ENCODE data around the gene BBC3. TPM values are rescaled to one million over a fixed set of nuclear protein-coding genes. Genes with fewer than 3 reads are reported as not detected.
"Not testable (repeated sequence)": the region's sequence is repeated elsewhere in the genome, so short reads cannot be mapped to it uniquely, and the experiment has no call there.

BBC3 gene
- total RNA-seq, 1 experiment from 2014 or later = 1.7 TPM

- H3K4me3 ChIP-seq = no peak overlapping the region
- no peak overlapping the region for H3K27ac ChIP-seq
- no peaks in the 10 kb centered on the region for H3K27me3 ChIP-seq
- no peaks in the 10 kb centered on the region for H3K9me3 ChIP-seq (replicated peaks)
- peaks cover 7% of the 10 kb centered on the region for H3K36me3 ChIP-seq
- H3K4me1 ChIP-seq = no peaks in the 10 kb centered on the region
- DNase-seq = no peak
Observed at GRCh38 chr19:47266401-47266941, 35.5 kb upstream of the BBC3 start.

DNA sequence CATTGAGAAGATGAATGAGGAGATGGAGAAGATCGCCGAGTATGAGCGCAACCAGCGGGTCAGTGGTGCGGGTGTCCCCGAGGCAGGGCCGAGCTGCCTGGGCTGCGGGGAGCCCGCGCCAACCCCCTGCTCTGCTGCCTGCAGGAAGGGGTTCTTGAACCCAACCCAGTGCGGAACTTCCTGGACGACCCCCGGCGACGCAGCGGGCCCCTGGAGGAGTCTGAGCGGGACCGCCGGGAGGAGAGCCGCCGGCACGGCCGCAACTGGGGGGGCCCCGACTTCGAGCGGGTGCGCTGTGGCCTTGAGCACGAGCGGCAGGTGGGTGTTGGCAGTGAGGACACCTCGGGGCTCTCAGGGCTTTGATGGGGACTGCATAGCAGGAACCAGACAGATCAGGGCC lies 33.6 kb upstream of the BBC3 start:
- Histone ChIP-seq H3K9me3 (replicated peaks) (no peaks in the 10 kb centered on the region), H3K36me3 (peaks cover 12% of the 10 kb centered on the region), H3K27ac (no peak overlapping the region), H3K27me3 (no peaks in the 10 kb centered on the region), H3K4me1 (no peaks in the 10 kb centered on the region), H3K4me3 (no peak overlapping the region)
- no peak for DNase-seq

DNA sequence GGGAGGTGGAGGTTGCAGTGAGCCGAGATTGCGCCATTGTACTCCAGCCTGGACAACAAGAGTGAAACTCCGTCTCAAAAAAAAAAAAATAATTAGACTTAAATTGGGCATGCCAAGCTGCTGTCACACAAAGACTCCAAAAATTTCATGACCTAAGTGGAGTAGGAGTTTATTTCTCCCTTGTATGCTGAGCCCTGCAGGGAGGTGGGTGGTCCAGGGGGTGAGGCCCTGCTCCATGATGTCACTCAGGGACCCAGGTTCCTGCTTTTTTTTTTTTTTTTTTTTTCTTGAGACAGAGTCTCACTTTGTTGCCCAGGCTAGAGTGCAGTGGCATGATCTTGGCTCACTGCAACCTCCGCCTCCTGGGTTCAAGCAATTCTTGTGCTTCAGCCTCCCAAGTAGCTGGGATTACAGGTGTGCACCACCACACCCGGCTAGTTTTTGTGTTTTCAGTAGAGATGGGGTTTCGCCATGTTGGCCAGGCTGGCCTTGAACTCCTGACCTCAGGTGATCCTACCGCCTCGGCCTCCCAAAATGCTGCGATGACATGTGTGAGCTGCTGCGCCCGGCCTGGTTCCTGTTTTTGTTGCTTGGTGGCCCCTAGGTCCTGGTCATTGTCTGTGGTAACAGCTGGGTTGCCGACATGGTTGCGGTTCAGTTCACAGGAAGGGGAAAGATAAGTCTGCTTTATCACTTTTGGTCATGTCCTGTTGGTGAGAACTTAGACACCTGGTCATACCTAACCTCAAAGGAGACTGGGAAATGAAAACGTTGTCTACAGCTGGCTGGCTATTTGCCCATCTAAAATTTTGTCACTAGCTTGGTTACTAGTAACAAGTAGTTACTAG lies 31.2 kb upstream of the BBC3 start:
- H3K27ac ChIP-seq, H3K27me3 ChIP-seq: not testable (repeated sequence)
- H3K36me3 ChIP-seq = peaks cover 15% of the 10 kb centered on the region

DNA sequence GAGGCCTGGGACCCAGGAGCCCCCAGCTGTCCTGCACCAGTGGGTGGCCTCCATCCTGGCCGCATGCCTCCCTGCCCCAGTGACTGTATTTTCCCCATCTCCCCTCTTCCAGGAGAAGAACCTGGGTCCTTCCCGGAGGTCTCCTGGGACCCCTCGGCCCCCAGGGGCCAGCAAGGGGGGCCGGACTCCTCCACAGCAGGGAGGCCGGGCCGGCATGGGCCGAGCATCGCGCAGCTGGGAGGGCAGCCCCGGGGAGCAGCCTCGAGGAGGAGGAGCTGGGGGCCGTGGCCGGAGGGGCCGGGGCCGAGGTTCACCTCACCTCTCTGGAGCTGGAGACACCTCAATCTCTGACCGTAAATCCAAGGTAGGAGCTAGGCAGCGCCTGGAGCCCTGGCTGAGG lies 29.5 kb upstream of the BBC3 start:
- H3K4me3 ChIP-seq = no peak overlapping the region
- no peak overlapping the region for H3K27ac ChIP-seq
- no peaks in the 10 kb centered on the region for H3K9me3 ChIP-seq (replicated peaks)
- H3K27me3 ChIP-seq = no peaks in the 10 kb centered on the region
- no peak for DNase-seq
- peaks cover 12% of the 10 kb centered on the region for H3K36me3 ChIP-seq
- H3K4me1 ChIP-seq = no peaks in the 10 kb centered on the region

More for the DNA sequence above, 31.2 kb upstream of the BBC3 start:
- DNase-seq; H3K9me3 ChIP-seq (replicated peaks); H3K4me1 ChIP-seq; H3K4me3 ChIP-seq: not testable (repeated sequence)

GRCh38 chr19:47258895-47259555 lies 28.0 kb upstream of the BBC3 start:
- Histone ChIP-seq H3K4me1 (no peaks in the 10 kb centered on the region; the same call in 1 of the 2 replicates), H3K36me3 (peaks cover 8% of the 10 kb centered on the region), H3K4me3 (no peak overlapping the region), H3K27me3 (no peaks in the 10 kb centered on the region), H3K9me3 (replicated peaks) (no peaks in the 10 kb centered on the region), H3K27ac (no peak overlapping the region)
- DNase-seq = no peak

DNA sequence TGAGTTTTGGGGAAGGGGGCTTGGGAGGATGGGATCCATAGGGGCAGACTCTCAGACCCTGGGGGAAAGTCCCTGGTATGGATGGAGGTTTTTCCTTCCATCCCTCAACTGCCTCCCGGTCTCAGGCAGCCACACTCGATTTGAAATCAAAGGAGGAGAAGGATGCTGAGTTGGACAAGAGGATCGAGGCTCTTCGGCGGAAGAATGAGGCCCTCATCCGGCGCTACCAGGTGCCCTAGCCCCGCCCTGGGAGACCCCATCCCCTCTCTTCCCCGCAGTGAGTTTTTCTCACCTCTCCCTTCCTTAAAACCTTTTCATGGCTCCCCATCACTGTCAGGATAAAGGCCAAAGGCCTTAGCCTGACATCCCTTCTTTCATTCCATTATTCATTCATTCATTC lies 27.4 kb upstream of the BBC3 start:
- Histone ChIP-seq H3K36me3 (peaks cover 8% of the 10 kb centered on the region), H3K9me3 (replicated peaks) (no peaks in the 10 kb centered on the region), H3K4me3 (peak overlapping the region; percentile 61), H3K27ac (no peak overlapping the region), H3K4me1 (peaks cover 5% of the 10 kb centered on the region), H3K27me3 (no peaks in the 10 kb centered on the region)
- no peak for DNase-seq

- Histone ChIP-seq H3K4me1 (peaks cover 14% of the 10 kb centered on the region), H3K36me3 (peaks cover 8% of the 10 kb centered on the region; the same call in 1 of the 2 replicates), H3K27me3 (no peaks in the 10 kb centered on the region), H3K4me3 (peak overlapping the region; percentile 61), H3K9me3 (replicated peaks) (no peaks in the 10 kb centered on the region), H3K27ac (peak overlapping the region; percentile 64)
- DNase-seq = no peak
Observed at GRCh38 chr19:47257411-47258169, 26.6 kb upstream of the BBC3 start.

DNA sequence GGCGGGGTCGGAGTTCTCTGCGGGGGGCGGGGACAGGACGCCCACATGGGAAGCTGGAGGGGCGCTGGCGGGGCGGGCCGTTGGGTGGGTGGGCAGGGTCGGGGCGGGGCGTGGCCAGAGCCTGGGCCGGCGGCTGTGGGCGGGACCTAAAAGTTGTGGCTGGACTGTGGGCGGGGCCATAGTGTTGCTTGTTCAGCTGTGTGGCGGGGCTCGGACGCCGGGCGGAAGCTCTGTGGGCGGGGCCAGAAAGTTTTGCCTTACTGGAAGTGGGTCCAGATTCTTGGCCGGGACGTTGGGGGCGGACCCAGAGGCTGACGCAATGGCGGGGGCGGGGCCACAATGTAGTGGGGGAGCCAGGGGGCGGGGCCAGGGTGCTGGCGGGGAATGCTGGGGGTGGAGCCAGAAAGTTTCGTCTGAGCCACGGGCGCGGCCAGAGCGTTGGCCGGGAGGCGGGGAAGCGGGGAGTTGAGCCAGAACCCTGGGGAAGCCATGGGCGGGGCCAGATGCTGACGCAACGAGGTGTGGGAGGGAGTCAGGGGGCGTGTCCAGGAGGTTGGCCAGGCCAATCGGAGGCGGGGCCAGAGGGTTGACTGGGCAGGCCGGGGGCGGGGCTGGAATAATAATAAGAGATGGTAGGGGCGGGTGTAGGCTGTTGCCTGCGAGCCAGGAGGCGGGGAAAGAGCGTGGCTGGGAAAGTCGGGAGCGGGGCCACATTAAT lies 25.9 kb upstream of the BBC3 start:
- H3K36me3 ChIP-seq = peaks cover 8% of the 10 kb centered on the region; the same call in 1 of the 2 replicates
- H3K4me1 ChIP-seq = peaks cover 15% of the 10 kb centered on the region
- H3K27me3 ChIP-seq = no peaks in the 10 kb centered on the region
- peak overlapping the region; percentile 69 for H3K27ac ChIP-seq
- peak; percentile 99 to 100 for DNase-seq
- H3K9me3 ChIP-seq (replicated peaks) = no peaks in the 10 kb centered on the region
- peak overlapping the region; percentile 61 for H3K4me3 ChIP-seq

GRCh38 chr19:47255879-47256692 lies 25.1 kb upstream of the BBC3 start, which contains the start of gene CCDC9:
Gene CCDC9, plus strand, starts transcription at chr19:47256525. Its CDS starts 1,876 bp downstream, at chr19:47258401.
- peak; percentile 97 to 98 for DNase-seq
- Histone ChIP-seq H3K27me3 (no peaks in the 10 kb centered on the region), H3K27ac (peak within 1 kb of the TSS; percentile 69), H3K36me3 (peaks cover 5% of the 10 kb centered on the region; the same call in 1 of the 2 replicates), H3K4me3 (peak within 1 kb of the TSS; percentile 61), H3K9me3 (replicated peaks) (no peaks in the 10 kb centered on the region), H3K4me1 (peaks cover 15% of the 10 kb centered on the region)

- H3K27me3 ChIP-seq = no peaks in the 10 kb centered on the region
- no peak overlapping the region for H3K4me3 ChIP-seq
- H3K36me3 ChIP-seq = no peaks in the 10 kb centered on the region
- H3K27ac ChIP-seq = peak overlapping the region; percentile 2; the same call in 1 of the 2 replicates
- no peaks in the 10 kb centered on the region for H3K9me3 ChIP-seq (replicated peaks)
- H3K4me1 ChIP-seq = peaks cover 15% of the 10 kb centered on the region
- DNase-seq = no peak
Observed at GRCh38 chr19:47253970-47254369, 23.0 kb upstream of the BBC3 start.

DNA sequence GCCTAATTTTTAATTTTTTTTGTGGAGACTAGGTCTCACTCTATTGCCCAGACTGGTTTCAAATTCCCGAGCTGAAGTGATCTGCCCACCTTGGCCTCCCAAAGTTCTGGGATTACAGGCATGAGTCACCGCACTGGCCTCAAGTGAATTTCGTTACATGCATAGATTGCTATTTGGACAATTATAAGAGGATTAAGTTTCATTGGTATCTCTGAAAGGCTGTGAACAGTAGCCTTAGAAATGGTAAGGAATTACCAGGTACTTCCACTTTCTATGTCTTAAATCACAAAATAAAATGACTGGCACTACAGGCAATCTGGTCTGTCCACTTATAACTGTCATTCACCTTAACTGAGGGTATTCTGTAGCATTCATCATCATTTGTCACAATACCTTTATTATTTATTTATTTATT lies 22.5 kb upstream of the BBC3 start:
- no peaks in the 10 kb centered on the region for H3K36me3 ChIP-seq
- DNase-seq = peak; percentile 60 to 63
- H3K4me3 ChIP-seq = no peak overlapping the region
- H3K27me3 ChIP-seq = no peaks in the 10 kb centered on the region
- no peaks in the 10 kb centered on the region for H3K9me3 ChIP-seq (replicated peaks)
- H3K4me1 ChIP-seq = peaks cover 15% of the 10 kb centered on the region
- H3K27ac ChIP-seq = peak overlapping the region; percentile 2; the same call in 1 of the 2 replicates

GRCh38 chr19:47253016-47253415 lies 22.0 kb upstream of the BBC3 start:
- not testable (repeated sequence) for DNase-seq; H3K36me3 ChIP-seq; H3K27ac ChIP-seq; H3K4me3 ChIP-seq; H3K9me3 ChIP-seq (replicated peaks); H3K27me3 ChIP-seq
- peaks cover 15% of the 10 kb centered on the region for H3K4me1 ChIP-seq

GRCh38 chr19:47247308-47247990 lies 16.4 kb upstream of the BBC3 start:
- no peak overlapping the region for H3K4me3 ChIP-seq
- no peaks in the 10 kb centered on the region for H3K4me1 ChIP-seq
- no peaks in the 10 kb centered on the region for H3K9me3 ChIP-seq (replicated peaks)
- DNase-seq = peak; percentile 63 to 85
- no peaks in the 10 kb centered on the region for H3K36me3 ChIP-seq
- no peaks in the 10 kb centered on the region for H3K27me3 ChIP-seq
- H3K27ac ChIP-seq = no peak overlapping the region

Measured in SJCRH30 (cell line).